Measurements from ENCODE around the gene MMP20.

The MMP20 gene

GRCh38 chr11:102625177-102625576, at the start of gene MMP20:
Gene MMP20, minus strand, starts transcription at chr11:102625332. Its CDS starts 13 bp downstream, at chr11:102625319.
- no peak within 1 kb of the TSS for H3K4me3 ChIP-seq (ENCODE audit: low read depth, low read length)
- no peak within 1 kb of the TSS for H3K27ac ChIP-seq (ENCODE audit: extremely low read depth, low read depth, low read length)
- no peaks in the 10 kb centered on the region for H3K4me1 ChIP-seq (ENCODE audit: control insufficient read depth, insufficient read depth, low read length)
- ChIA-PET CTCF (no interaction called here), POLR2A (no interaction called here)
- no peaks in the 10 kb centered on the region for H3K9me3 ChIP-seq (ENCODE audit: control insufficient read depth, insufficient read depth, low read depth, low read length)
- no peaks in the 10 kb centered on the region for H3K36me3 ChIP-seq (ENCODE audit: control insufficient read depth in 2 of 2, insufficient read depth in 1 of 2, low read length in 2 of 2)
- no peak for TF ChIP-seq ZNF621 (tag by site-specific recombination; IDR thresholded peaks at IDR 0.05)
- TF ChIP-seq ZNF112 (tag by site-specific recombination; IDR thresholded peaks at IDR 0.05), result no peak
- no peak for TF ChIP-seq ZNF449 (tag by site-specific recombination; IDR thresholded peaks at IDR 0.05)
- TF ChIP-seq REPIN1 (tag by site-specific recombination; IDR thresholded peaks at IDR 0.05; ENCODE audit: low read depth), result no peak
- TF ChIP-seq KLF8 (tag by site-specific recombination; IDR thresholded peaks at IDR 0.05), result no peak
- TF ChIP-seq ZNF426 (tag by site-specific recombination; IDR thresholded peaks at IDR 0.05), result no peak
- TF ChIP-seq YY1 (tag by site-specific recombination; IDR thresholded peaks at IDR 0.05), result no peak
- TF ChIP-seq OSR2 (tag by site-specific recombination; IDR thresholded peaks at IDR 0.05), result no peak
- no peak for TF ChIP-seq ZSCAN4 (tag by site-specific recombination; IDR thresholded peaks at IDR 0.05)
- TF ChIP-seq ZNF776 (tag by site-specific recombination; IDR thresholded peaks at IDR 0.05; ENCODE audit: borderline replicate concordance), result no peak
- TF ChIP-seq ZNF324 (tag by site-specific recombination; IDR thresholded peaks at IDR 0.05), result no peak
- TF ChIP-seq ZNF580 (tag by site-specific recombination; IDR thresholded peaks at IDR 0.05), result no peak
- TF ChIP-seq ZSCAN5A (tag by site-specific recombination; IDR thresholded peaks at IDR 0.05), result no peak
- no peak for TF ChIP-seq ZNF362 (tag by site-specific recombination; IDR thresholded peaks at IDR 0.05)
- no peak for TF ChIP-seq ZNF248 (tag by site-specific recombination; IDR thresholded peaks at IDR 0.05)
- no peak for TF ChIP-seq MZF1 (tag by site-specific recombination; IDR thresholded peaks at IDR 0.05; ENCODE audit: borderline replicate concordance)
- no peak for TF ChIP-seq TCF7L2 (IDR thresholded peaks at IDR 0.05; ENCODE audit: borderline replicate concordance, low read depth, low read length)
- TF ChIP-seq ZNF701 (tag by site-specific recombination; IDR thresholded peaks at IDR 0.05), result no peak

- POLR2A ChIA-PET, result no interaction called here
- TF ChIP-seq ZNF701 (tag by site-specific recombination; IDR thresholded peaks at IDR 0.05) (no peak), ZNF544 (tag by site-specific recombination; IDR thresholded peaks at IDR 0.05) (no peak)
- Histone ChIP-seq H3K4me3 (ENCODE audit: low read depth, low read length) (no peak overlapping the region), H3K9me3 (ENCODE audit: control insufficient read depth, insufficient read depth, low read depth, low read length) (no peaks in the 10 kb centered on the region), H3K27ac (ENCODE audit: extremely low read depth, low read depth, low read length) (no peak overlapping the region), H3K36me3 (ENCODE audit: control insufficient read depth in 2 of 2, insufficient read depth in 1 of 2, low read length in 2 of 2) (no peaks in the 10 kb centered on the region), H3K4me1 (ENCODE audit: control insufficient read depth, insufficient read depth, low read length) (no peaks in the 10 kb centered on the region)
- CTCF ChIA-PET, result interaction anchor here (0.5 to 0.7 kb wide), 5 partner anchors 49 to 404 kb away, joined by 3 read pairs; no protein-coding TSS in a partner anchor
Observed at GRCh38 chr11:102669664-102670063, 44.5 kb upstream of the MMP20 start.

All from HEK293 (cell line).